22Rv1 (cell line): ENCODE results near the gene CERK.

Source experiments
- CTCF ChIP-seq: fragments of 450-650 bp; IDR thresholded peaks from 2 replicates; pipeline ENCODE4 v1.5.1; 2017; ENCODE audit warnings: mild to moderate bottlenecking
- ZFX ChIP-seq: fragments of 450-650 bp; IDR thresholded peaks from 2 replicates; pipeline ENCODE4 v1.6.1; 2017; ENCODE audit warnings: antibody characterized with exemption, borderline replicate concordance

GRCh38 chr22:46646531-46647215 is 91.4 kb downstream of the CERK start:
- no peak for TF ChIP-seq CTCF
- no peak for TF ChIP-seq ZFX
